Activated naive CD8-positive, alpha-beta T cell (primary cell): Measurements from ENCODE around the gene EP400.
"Not testable (repeated sequence)": the region's sequence is repeated elsewhere in the genome, so short reads cannot be mapped to it uniquely, and the experiment has no call there.

Source experiments
- H3K27ac Mint-ChIP-seq: one replicate; pipeline ENCODE4 v1.8.0; 2021; ENCODE audit warnings: mixed read lengths
- H3K27me3 Mint-ChIP-seq: one replicate; pipeline ENCODE4 v1.8.0; 2021; ENCODE audit warnings: mixed read lengths
- H3K36me3 Mint-ChIP-seq: one replicate; pipeline ENCODE4 v1.8.0; 2021; ENCODE audit warnings: mixed read lengths
- H3K4me1 Mint-ChIP-seq: one replicate; pipeline ENCODE4 v1.8.0; 2021; ENCODE audit warnings: low read depth, mixed read lengths
- H3K4me3 Mint-ChIP-seq: one replicate; pipeline ENCODE4 v1.8.0; 2021; ENCODE audit warnings: mild to moderate bottlenecking, mixed read lengths
- H3K9me3 Mint-ChIP-seq: one replicate; pipeline ENCODE4 v1.8.0; 2021; ENCODE audit warnings: low read depth, mixed read lengths

The EP400 gene

DNA sequence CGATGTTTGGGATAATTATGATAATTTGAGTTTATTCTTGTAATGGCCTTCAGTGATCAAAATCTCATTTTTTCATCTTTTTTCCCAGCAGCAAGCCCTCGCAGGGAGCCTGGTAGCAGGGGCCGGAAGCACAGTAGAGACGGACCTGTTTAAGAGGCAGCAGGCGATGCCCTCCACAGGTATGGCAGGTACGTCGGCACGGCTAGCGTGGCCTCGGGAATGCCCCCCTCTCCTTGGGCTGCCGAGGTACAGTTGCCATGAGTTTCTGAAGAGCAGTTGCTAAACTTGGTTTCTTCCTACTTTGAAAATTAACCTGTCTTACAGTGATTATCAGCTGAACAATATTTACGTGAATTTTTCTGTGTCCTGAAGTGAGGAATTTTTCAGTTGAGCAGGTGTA, 29.9 kb downstream of the EP400 start:
- Mint-ChIP-seq H3K4me1 (peaks cover 17% of the 10 kb centered on the region), H3K9me3 (no peaks in the 10 kb centered on the region), H3K27me3 (no peaks in the 10 kb centered on the region), H3K4me3 (no peak overlapping the region), H3K36me3 (peaks cover 2% of the 10 kb centered on the region), H3K27ac (no peak overlapping the region)

DNA sequence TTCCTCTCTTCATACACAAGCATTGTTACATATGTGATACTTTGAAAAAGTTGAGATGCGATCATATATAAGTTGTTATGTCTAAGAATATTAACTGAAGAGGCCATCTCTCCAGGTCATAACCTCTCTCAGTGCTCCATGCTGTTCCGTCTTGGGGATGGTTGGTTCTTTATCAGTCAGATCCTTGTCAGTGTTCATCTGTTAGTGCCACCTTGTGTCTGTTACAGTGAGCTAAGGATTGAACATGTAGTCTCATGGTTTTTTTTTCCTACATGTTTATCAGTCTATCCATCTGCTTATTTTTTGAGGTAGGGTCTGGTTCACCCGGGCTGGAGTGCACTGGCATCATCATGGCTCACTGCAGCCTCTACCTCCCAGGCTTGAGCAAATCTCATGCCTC, 30.5 kb downstream of the EP400 start:
- Mint-ChIP-seq H3K27me3 (no peaks in the 10 kb centered on the region), H3K27ac (no peak overlapping the region), H3K36me3 (peaks cover 2% of the 10 kb centered on the region)

DNA sequence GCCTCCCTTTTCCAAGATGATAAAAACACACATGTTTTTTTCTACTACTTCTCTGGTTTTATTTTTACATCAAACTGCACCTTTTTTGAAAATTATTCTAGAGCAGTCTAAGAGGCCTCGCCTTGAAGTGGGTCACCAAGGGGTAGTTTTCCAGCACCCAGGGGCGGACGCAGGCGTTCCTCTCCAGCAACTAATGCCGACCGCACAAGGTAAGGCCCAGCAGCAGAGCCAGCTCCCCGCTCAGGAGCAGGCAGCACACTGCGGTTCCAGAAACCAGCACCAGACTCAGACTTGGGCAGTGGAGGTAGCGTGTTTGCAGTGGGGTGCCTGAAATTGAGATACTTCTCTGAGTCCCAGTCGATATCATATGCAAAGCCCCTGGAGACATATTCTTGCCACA, 31.6 kb downstream of the EP400 start:
- Mint-ChIP-seq H3K27ac (no peak overlapping the region), H3K9me3 (no peaks in the 10 kb centered on the region), H3K27me3 (no peaks in the 10 kb centered on the region), H3K4me3 (no peak overlapping the region), H3K4me1 (peaks cover 9% of the 10 kb centered on the region), H3K36me3 (peaks cover 2% of the 10 kb centered on the region)

More for the DNA sequence above, 30.5 kb downstream of the EP400 start:
- no peaks in the 10 kb centered on the region for H3K9me3 Mint-ChIP-seq
- H3K4me1 Mint-ChIP-seq: peaks cover 16% of the 10 kb centered on the region
- H3K4me3 Mint-ChIP-seq: no peak overlapping the region

DNA sequence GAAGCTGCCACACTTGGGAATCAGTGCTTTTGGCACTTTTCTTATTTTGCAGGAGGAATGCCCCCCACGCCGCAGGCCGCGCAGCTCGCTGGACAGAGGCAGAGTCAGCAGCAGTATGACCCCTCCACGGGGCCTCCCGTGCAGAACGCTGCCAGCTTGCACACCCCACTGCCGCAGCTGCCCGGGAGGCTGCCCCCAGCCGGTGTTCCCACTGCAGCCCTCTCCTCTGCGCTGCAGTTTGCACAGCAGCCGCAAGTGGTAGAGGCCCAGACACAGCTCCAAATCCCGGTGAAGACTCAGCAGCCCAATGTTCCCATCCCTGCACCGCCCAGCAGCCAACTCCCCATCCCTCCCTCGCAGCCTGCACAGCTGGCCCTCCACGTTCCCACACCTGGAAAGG, 32.3 kb downstream of the EP400 start:
- Mint-ChIP-seq H3K27ac (no peak overlapping the region), H3K36me3 (peaks cover 2% of the 10 kb centered on the region), H3K4me3 (no peak overlapping the region), H3K4me1 (peaks cover 9% of the 10 kb centered on the region), H3K9me3 (no peaks in the 10 kb centered on the region), H3K27me3 (no peaks in the 10 kb centered on the region)

DNA sequence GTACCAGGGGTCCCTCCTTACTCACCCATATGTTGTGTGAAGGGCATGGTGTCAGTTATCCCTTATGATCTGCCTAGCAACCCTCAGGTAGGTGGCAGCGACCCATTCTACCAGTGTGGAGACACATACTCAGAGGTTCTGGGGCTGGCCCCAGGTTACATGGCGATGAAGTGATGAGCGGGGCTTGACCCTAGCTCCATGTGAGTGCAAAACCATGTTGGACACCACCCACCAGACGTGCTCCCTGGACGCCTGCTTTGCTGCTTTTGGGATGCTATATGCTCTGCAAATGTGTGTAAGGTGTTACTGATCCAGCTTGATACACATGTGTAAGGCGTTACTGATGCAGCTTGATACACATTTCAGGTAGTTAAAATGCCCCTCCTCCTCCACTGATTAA, 33.3 kb downstream of the EP400 start:
- Mint-ChIP-seq H3K4me1 (peaks cover 5% of the 10 kb centered on the region), H3K4me3 (no peak overlapping the region), H3K9me3 (no peaks in the 10 kb centered on the region), H3K27ac (no peak overlapping the region), H3K36me3 (peaks cover 5% of the 10 kb centered on the region), H3K27me3 (no peaks in the 10 kb centered on the region)

DNA sequence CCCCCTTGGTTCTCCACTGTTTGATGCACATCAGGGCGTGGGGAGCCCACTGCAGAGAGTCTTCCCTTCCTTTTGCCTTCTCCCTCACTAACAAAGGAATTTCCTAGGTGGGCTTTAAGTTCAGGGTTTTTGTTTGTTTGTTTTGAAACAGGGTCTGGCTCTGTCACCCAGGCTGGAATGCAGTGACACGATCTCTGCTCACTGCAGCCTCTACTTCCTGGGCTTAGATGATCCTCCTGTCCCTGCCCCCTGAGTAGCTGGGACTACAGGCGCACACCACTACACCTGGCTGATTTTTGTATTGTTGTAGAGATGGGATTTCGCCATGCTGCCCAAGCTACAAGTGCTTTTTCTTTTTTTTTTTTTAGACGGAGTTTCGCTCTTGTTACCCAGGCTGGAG, 33.8 kb downstream of the EP400 start:
- Mint-ChIP-seq H3K4me1 (peaks cover 2% of the 10 kb centered on the region), H3K4me3 (no peak overlapping the region), H3K36me3 (peaks cover 5% of the 10 kb centered on the region), H3K27me3 (no peaks in the 10 kb centered on the region), H3K9me3 (no peaks in the 10 kb centered on the region), H3K27ac (no peak overlapping the region)

DNA sequence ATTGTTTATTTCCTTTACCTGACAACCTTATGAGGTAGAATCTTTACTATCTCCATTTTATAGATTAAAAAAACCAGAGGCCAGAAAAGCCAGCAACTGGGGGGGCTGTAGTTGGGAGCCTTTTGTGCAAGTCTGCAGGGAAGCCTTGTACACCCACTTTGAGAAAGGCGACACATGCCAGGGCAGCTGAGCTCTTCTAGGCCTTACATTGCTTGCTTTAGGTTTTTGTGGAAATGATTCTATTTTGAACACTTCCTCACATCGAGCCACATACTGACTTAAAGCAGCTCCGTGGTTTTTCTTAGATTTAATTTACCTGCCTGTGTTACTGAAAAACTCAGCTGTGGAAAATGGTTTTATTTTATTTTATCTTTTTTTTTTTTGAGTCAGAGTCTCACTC, 34.6 kb downstream of the EP400 start:
- no peaks in the 10 kb centered on the region for H3K9me3 Mint-ChIP-seq
- H3K36me3 Mint-ChIP-seq: peaks cover 5% of the 10 kb centered on the region
- no peak overlapping the region for H3K27ac Mint-ChIP-seq
- H3K4me3 Mint-ChIP-seq: no peak overlapping the region
- no peaks in the 10 kb centered on the region for H3K27me3 Mint-ChIP-seq
- H3K4me1 Mint-ChIP-seq: peaks cover 2% of the 10 kb centered on the region

DNA sequence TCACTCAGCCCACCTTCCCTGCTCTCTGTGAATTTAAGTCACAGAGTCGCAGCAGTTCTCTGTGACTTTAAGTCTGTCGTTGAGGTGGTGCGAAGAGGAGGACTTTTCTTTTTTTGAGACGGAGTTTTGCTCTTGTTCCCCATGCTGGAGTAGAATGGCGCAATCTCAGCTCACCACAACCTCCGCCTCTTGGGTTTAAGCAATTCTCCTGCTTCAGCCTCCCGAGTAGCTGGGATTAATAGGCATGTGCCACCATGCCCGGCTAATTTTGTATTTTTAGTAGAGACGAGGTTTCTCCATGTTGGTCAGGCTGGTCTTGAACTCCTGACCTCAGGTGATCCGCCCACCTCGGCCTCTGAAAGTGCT, 35.8 kb downstream of the EP400 start:
- H3K9me3 Mint-ChIP-seq, H3K4me3 Mint-ChIP-seq, H3K36me3 Mint-ChIP-seq, H3K27ac Mint-ChIP-seq, H3K4me1 Mint-ChIP-seq, H3K27me3 Mint-ChIP-seq: not testable (repeated sequence)

DNA sequence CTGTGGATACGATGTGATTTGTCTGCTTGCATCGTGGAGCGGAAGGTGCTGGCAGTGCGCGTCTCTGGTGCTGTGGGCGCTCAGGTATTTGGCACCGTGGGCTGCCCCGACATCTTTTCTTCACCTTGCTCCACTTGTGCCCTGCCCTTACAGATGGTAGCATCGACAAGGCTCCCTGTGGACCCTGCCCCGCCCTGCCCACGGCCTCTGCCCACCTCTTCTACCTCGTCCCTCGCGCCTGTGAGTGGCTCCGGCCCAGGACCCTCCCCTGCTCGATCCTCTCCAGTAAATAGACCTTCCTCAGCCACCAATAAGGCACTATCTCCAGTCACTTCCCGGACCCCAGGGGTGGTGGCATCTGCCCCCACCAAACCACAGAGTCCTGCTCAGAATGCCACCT, 36.6 kb downstream of the EP400 start:
- no peaks in the 10 kb centered on the region for H3K4me1 Mint-ChIP-seq
- H3K27me3 Mint-ChIP-seq: no peaks in the 10 kb centered on the region
- H3K9me3 Mint-ChIP-seq: no peaks in the 10 kb centered on the region
- H3K27ac Mint-ChIP-seq: no peak overlapping the region
- peaks cover 3% of the 10 kb centered on the region for H3K36me3 Mint-ChIP-seq
- no peak overlapping the region for H3K4me3 Mint-ChIP-seq

DNA sequence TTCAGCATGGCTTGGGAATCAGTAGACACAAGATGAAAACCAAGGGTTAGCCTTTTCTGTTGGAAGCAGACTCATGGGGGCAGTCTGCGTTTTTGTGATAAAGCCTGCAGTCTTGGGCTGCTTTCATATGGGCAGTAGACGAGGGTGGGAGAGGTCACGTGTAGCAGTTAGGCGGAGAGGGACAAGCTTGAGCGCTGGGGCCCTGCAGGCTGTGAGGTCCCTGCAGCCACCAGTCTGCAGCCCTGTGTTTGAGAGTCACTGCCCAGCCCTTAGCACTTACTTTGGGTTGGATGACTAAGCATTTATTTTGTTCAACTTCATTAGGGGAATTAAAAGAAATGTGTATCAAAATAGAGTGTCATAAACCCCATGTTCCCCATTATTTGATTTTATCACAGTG, 37.2 kb downstream of the EP400 start:
- Mint-ChIP-seq H3K36me3 (peaks cover 3% of the 10 kb centered on the region), H3K4me3 (no peak overlapping the region), H3K27me3 (no peaks in the 10 kb centered on the region), H3K9me3 (no peaks in the 10 kb centered on the region), H3K27ac (no peak overlapping the region), H3K4me1 (no peaks in the 10 kb centered on the region)

DNA sequence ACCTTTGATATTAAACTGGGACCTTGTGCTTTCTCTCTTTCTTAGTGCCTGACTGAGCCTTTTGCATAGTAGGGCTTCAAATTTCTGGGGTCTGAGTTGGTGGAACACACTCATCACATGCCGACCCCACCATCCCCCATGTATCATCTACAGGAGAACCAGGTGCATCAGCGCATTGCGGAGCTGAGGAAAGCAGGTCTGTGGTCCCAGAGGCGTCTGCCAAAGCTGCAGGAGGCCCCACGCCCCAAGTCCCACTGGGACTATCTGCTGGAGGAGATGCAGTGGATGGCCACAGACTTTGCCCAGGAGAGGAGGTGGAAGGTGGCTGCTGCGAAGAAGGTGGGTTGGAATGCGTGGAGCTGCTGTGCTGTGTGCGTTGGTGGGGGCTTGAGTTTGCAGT, 37.8 kb downstream of the EP400 start:
- no peaks in the 10 kb centered on the region for H3K4me1 Mint-ChIP-seq
- H3K27me3 Mint-ChIP-seq: no peaks in the 10 kb centered on the region
- no peak overlapping the region for H3K4me3 Mint-ChIP-seq
- H3K9me3 Mint-ChIP-seq: no peaks in the 10 kb centered on the region
- H3K36me3 Mint-ChIP-seq: peaks cover 5% of the 10 kb centered on the region
- H3K27ac Mint-ChIP-seq: peak overlapping the region; percentile 75

DNA sequence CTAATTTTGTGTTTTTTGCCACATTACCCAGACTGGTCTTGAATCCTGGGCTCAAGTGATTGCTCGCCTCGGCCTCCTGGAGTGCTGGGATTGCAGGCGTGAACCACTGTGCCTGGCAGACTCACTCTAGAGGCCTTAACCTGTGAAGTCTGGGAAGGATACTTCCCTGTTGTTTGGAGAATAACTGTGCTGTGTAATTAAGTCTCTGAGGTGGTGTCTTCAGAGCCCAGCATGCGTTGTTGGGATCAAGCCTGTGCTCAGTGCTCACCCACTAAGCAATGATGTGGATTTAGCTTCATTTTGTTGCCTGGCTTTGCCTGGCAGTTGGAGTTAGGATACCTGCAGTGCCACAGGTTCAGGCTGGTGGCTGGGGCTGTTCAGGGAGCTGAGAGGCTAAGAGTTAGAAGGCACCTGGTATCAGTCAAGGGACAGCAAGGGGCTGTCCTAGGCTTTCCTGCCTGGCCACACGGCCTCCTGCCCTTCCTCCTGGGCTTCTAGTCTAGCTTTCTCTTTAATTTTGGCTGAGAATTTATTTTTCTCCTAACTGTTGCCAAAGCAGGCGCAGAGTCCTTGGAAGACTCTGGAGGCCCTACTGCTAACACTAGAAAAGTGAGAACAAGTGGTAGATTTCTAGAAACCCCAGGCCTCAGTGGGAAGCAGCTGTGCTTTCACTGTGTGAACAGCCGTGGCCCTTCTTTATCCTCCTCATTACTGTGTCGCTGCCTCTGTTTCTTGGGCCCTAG, 38.5 kb downstream of the EP400 start:
- Mint-ChIP-seq H3K27me3 (no peaks in the 10 kb centered on the region), H3K27ac (no peak overlapping the region), H3K4me3 (no peak overlapping the region), H3K9me3 (no peaks in the 10 kb centered on the region), H3K36me3 (peaks cover 8% of the 10 kb centered on the region), H3K4me1 (no peaks in the 10 kb centered on the region)

DNA sequence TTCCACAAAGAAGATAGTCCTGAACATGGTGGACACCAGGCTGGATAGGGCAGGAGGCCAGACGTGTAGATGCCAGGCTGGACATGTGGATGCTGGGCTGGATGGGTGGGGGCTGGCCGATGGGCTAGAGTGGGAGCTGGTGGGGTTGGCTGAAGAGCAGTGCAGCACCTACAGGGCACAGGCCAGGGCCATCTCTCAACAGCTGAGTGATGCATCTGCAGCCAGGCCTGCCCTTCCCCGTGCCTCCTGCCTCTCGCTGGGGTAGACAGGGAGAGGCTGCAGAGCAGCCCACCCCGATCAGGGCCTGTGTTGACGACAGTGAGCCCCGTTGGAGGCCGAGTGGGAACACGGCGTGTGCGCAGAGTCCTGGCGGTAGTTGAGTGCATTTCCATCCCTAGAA, 39.3 kb downstream of the EP400 start:
- Mint-ChIP-seq H3K36me3 (peaks cover 11% of the 10 kb centered on the region), H3K4me1 (peaks cover 1% of the 10 kb centered on the region), H3K9me3 (no peaks in the 10 kb centered on the region), H3K4me3 (no peak overlapping the region), H3K27ac (no peak overlapping the region), H3K27me3 (no peaks in the 10 kb centered on the region)

DNA sequence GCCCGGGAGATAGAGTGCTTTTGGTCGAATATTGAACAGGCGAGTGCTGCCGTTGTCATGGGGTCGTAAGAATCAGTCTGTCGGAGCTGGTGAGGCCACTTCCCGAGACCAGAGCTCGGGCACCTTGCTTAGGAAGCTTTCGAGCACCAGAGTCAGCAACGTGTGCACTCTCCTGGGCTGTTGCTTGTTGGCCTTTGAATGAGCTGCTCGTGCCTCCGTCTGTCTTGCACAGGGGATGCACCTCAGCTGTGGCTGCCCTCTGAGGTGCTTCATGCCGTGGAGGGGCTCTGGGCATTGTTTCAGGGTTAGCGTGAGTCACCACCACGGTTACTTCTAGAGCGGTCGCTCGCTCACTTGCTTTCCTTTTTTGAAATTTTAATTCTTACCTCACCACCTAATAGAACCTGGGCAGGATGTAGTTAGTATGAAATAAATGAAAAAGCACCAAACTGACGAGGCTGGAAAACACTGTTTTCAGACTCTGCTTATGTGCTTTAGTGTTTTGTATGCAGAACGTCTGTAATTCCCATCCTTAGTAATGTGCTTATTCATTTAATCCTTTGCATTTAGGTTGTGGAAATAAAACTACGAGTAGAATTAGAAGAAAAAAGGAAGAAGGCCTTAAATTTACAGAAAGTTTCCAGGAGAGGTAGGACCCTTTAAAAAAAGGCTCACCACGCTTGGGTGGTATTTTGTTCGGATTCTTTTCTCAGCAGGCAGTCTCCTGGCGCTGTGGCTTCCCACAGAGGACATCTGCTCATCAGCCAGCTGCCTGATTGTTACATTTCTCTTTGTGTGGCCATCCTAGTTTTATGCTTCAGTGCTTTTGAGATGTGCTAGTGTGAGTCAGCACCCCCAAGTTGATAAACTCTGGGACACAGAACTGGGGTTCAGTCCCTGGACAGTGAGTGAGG, 40.6 kb downstream of the EP400 start:
- Mint-ChIP-seq H3K36me3 (peaks cover 15% of the 10 kb centered on the region), H3K27ac (no peak overlapping the region), H3K27me3 (no peaks in the 10 kb centered on the region), H3K4me1 (peaks cover 2% of the 10 kb centered on the region), H3K9me3 (no peaks in the 10 kb centered on the region), H3K4me3 (no peak overlapping the region)

DNA sequence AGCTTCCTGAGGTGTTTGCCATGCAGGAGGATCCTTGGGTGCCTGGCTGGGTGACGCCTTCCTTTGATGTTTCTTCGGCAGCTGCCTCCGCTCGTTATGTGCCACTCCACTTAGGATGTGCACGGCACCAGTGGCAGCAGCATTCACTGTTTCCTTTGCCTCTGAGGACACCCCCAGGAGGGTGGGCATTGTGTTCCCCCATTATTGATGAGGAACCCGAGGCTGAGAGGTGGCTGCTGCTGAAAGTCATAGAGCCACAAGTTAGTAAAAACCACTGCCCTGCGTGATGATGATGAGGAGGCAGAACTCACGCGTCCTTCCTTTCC, 41.2 kb downstream of the EP400 start:
- Mint-ChIP-seq H3K4me1 (peaks cover 2% of the 10 kb centered on the region), H3K4me3 (no peak overlapping the region), H3K27me3 (no peaks in the 10 kb centered on the region), H3K36me3 (peaks cover 15% of the 10 kb centered on the region), H3K27ac (no peak overlapping the region), H3K9me3 (no peaks in the 10 kb centered on the region)
